Measurements from ENCODE around the gene ZNF221. TPM values are rescaled to one million over a fixed set of nuclear protein-coding genes. Genes with fewer than 3 reads are reported as not detected.

ZNF221 gene
- total and polyA plus RNA-seq, 7 experiments from 2014 or later: 0.65 to 2.0 (median 1.0) TPM

GRCh38 chr19:44002566-44003460 lies 51.8 kb downstream of the ZNF221 start, which contains the start of gene ZNF230:
TSS of gene ZNF230 (plus strand) at chr19:44002957. CDS start at chr19:44007079, 4,122 bp downstream.
- Histone ChIP-seq H3K4me3 (ENCODE audit: low read length) (peak within 1 kb of the TSS; percentile 88), H3K36me3 (ENCODE audit: control insufficient read depth in 2 of 3, insufficient read depth in 3 of 3, low read length in 3 of 3) (peaks cover 0 to 26% (median 5%) of the 10 kb centered on the region in 3 experiments), H3K27ac (ENCODE audit: low read depth, low read length) (peak within 1 kb of the TSS; percentile 80), H3K4me1 (ENCODE audit: control insufficient read depth in 2 of 2, insufficient read depth in 2 of 2, low read length in 2 of 2) (peaks cover 0 to 8% of the 10 kb centered on the region in 2 donors), H3K27me3 (ENCODE audit: control insufficient read depth in 2 of 2, insufficient read depth in 2 of 2, low read length in 2 of 2) (no peaks in the 10 kb centered on the region), H3K9me3 (ENCODE audit: control insufficient read depth in 2 of 3, low read length in 3 of 3) (peaks cover 4 to 29% (median 9%) of the 10 kb centered on the region in 3 experiments)
- H3K4me1 Mint-ChIP-seq: peaks cover 15 to 32% (median 20%) of the 10 kb centered on the region in 7 donors
- intact Hi-C loops (cut with micrococcal nuclease): loop anchor here (1.0 to 2.0 kb wide), 15 partner anchors 19 to 302 kb away; partner anchors contain the start of genes ZNF155 (in 2 of the 2), ZNF222 (in 2 of the 2), ZNF224 (in 2 of the 2) and ZNF225 (in 2 of the 2)
- H3K9me3 Mint-ChIP-seq: peaks cover 18 to 54% (median 40%) of the 10 kb centered on the region in 11 donors
- H3K27ac Mint-ChIP-seq: peak within 1 kb of the TSS; percentile 87 to 98 (median 95)
- POLR2A ChIA-PET: interaction anchor here (0.9 to 1.8 kb wide), 2 partner anchors 21 to 69 kb away, joined by 3 to 7 read pairs; no protein-coding TSS in a partner anchor
- peak; percentile 50 to 85 (median 77) for DNase-seq
- H3K27me3 Mint-ChIP-seq: peaks cover 0 to 2% (median 0%) of the 10 kb centered on the region in 5 donors
- H3K4me3 Mint-ChIP-seq: peak within 1 kb of the TSS; percentile 96 to 100 (median 99)
- ATAC-seq: peak; percentile 99
- CTCF ChIA-PET: no interaction called here
- peaks cover 26 to 41% (median 33%) of the 10 kb centered on the region in 5 donors for H3K36me3 Mint-ChIP-seq

DNA sequence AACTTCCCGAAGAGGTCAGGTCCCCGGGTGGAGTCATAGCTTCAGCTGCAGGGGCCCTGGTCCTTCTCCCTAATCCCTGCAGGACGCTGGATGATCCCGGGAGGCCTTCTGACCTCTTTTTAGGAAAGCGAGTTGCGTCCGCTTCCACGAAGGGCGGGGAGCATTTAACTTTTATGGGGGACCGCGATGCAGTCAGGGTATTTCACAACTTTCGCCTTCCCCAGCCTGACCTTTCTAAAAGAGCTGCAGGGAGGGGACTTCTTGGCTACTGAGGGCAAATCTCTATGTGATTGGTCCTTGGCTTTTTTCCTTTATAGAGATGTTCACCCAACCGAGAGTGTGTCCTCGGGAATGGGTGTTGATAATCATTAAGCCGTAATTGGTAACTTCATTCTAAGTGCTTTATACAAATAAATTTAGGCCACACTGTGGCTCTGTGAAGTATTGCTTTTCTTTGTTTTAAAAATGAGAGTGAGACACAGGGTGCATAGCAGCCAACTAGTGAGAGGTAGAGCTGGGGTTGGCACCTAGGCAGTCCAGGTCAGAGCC lies 52.5 kb downstream of the ZNF221 start:
- POLR2A ChIA-PET: interaction anchor here (1.8 kb wide), 1 partner anchor 20 kb away, joined by 7 read pairs; no protein-coding TSS in a partner anchor
- peaks cover 15 to 54% (median 40%) of the 10 kb centered on the region in 11 donors for H3K9me3 Mint-ChIP-seq

DNA sequence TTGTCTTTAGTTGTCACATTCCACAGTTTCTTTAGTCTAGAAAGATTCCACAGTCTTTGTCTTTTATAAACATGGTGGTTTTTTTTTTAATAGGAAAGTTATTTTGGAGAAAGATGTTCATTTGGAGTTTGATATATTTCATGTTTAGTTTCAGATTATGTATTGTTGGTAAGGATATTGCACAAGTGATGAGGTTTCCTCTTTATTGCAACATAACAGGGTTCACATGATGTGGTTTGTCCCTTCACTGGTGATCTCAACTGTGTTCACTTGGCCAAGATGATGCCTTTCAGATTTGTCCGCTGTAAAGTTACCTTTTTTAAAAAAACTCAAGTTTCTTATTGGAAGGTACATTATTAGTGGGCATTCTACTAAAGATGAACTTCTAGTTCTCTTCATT lies 54.9 kb downstream of the ZNF221 start:
- Mint-ChIP-seq H3K27me3 (peaks cover 0 to 2% (median 0%) of the 10 kb centered on the region in 5 donors), H3K36me3 (peaks cover 47 to 62% (median 56%) of the 10 kb centered on the region in 5 donors), H3K27ac (no peak overlapping the region), H3K9me3 (peaks cover 25 to 71% (median 54%) of the 10 kb centered on the region in 11 donors), H3K4me1 (peaks cover 15 to 32% (median 20%) of the 10 kb centered on the region in 7 donors), H3K4me3 (no peak overlapping the region)
- intact Hi-C loops (cut with micrococcal nuclease): no loop called here
- ChIA-PET CTCF (no interaction called here), POLR2A (no interaction called here)
- H3K27ac ChIP-seq (ENCODE audit: low read depth, low read length): no peak overlapping the region
- H3K4me1 ChIP-seq (ENCODE audit: control insufficient read depth in 2 of 2, insufficient read depth in 2 of 2, low read length in 2 of 2): peaks cover 0 to 8% of the 10 kb centered on the region in 2 donors
- peaks cover 24 to 57% (median 34%) of the 10 kb centered on the region in 3 experiments for H3K36me3 ChIP-seq (ENCODE audit: control insufficient read depth in 2 of 3, insufficient read depth in 3 of 3, low read length in 3 of 3)
- H3K27me3 ChIP-seq (ENCODE audit: control insufficient read depth in 2 of 2, insufficient read depth in 2 of 2, low read length in 2 of 2): no peaks in the 10 kb centered on the region
- H3K4me3 ChIP-seq (ENCODE audit: low read length): no peak overlapping the region
- H3K9me3 ChIP-seq (ENCODE audit: control insufficient read depth in 2 of 3, low read length in 3 of 3): peaks cover 8 to 48% (median 18%) of the 10 kb centered on the region in 3 experiments
- ATAC-seq: no peak
- DNase-seq: no peak

More for the DNA sequence above, 52.5 kb downstream of the ZNF221 start:
- Mint-ChIP-seq H3K4me3 (peak overlapping the region; percentile 96 to 100 (median 99)), H3K36me3 (peaks cover 31 to 43% (median 33%) of the 10 kb centered on the region in 5 donors), H3K4me1 (peaks cover 15 to 32% (median 20%) of the 10 kb centered on the region in 7 donors), H3K27ac (peak overlapping the region; percentile 87 to 98 (median 95)), H3K27me3 (peaks cover 0 to 2% (median 0%) of the 10 kb centered on the region in 5 donors)
- ATAC-seq (peak; percentile 28), DNase-seq (peak in 3 of 9 donors; percentile 14 to 27 (median 17))
- Histone ChIP-seq H3K4me3 (ENCODE audit: low read length) (peak overlapping the region; percentile 88), H3K36me3 (ENCODE audit: control insufficient read depth in 2 of 3, insufficient read depth in 3 of 3, low read length in 3 of 3) (peaks cover under 1 to 32% (median 13%) of the 10 kb centered on the region in 3 experiments), H3K27me3 (ENCODE audit: control insufficient read depth in 2 of 2, insufficient read depth in 2 of 2, low read length in 2 of 2) (no peaks in the 10 kb centered on the region), H3K4me1 (ENCODE audit: control insufficient read depth in 2 of 2, insufficient read depth in 2 of 2, low read length in 2 of 2) (peaks cover 0 to 8% of the 10 kb centered on the region in 2 donors), H3K27ac (ENCODE audit: low read depth, low read length) (peak overlapping the region; percentile 80), H3K9me3 (ENCODE audit: control insufficient read depth in 2 of 3, low read length in 3 of 3) (peaks cover 4 to 30% (median 8%) of the 10 kb centered on the region in 3 experiments)
- intact Hi-C loops (cut with micrococcal nuclease): loop anchor here in 1 of 2 donors (2.0 kb wide), 1 partner anchor 69 kb away; the partner anchor contains the start of gene ZNF284
- CTCF ChIA-PET: no interaction called here

DNA sequence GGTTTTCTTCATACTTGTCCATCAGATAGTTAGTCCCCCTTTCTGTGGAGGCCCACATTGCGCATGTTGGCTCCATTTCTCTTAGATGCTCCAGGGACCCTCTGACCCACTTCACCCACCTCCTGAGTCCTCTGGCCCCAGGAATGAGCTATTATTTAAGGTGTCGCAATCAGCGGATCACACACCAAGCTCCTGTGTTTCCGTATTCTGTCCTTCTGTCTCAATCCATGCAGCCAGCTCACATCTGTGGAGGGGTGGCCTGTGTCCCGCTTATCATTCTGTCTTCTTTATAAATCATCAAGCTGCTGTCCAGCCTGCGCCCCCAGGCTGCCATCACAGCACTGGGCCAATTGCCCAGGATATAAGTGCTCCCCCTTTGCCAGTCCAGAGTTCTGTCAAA lies 56.4 kb downstream of the ZNF221 start:
- Histone ChIP-seq H3K27ac (ENCODE audit: low read depth, low read length) (no peak overlapping the region), H3K36me3 (ENCODE audit: control insufficient read depth in 2 of 3, insufficient read depth in 3 of 3, low read length in 3 of 3) (peaks cover 30 to 69% (median 36%) of the 10 kb centered on the region in 3 experiments), H3K4me1 (ENCODE audit: control insufficient read depth in 2 of 2, insufficient read depth in 2 of 2, low read length in 2 of 2) (peaks cover 0 to 8% of the 10 kb centered on the region in 2 donors), H3K4me3 (ENCODE audit: low read length) (no peak overlapping the region), H3K9me3 (ENCODE audit: control insufficient read depth in 2 of 3, low read length in 3 of 3) (peaks cover 8 to 63% (median 28%) of the 10 kb centered on the region in 3 experiments), H3K27me3 (ENCODE audit: control insufficient read depth in 2 of 2, insufficient read depth in 2 of 2, low read length in 2 of 2) (no peaks in the 10 kb centered on the region)
- ChIA-PET POLR2A (no interaction called here), CTCF (no interaction called here)
- no peak for DNase-seq
- peak overlapping the region in 1 of 10 donors; percentile 42 for H3K4me3 Mint-ChIP-seq
- H3K36me3 Mint-ChIP-seq: peaks cover 55 to 70% (median 66%) of the 10 kb centered on the region in 5 donors
- intact Hi-C loops (cut with micrococcal nuclease): no loop called here
- no peaks in the 10 kb centered on the region for H3K27me3 Mint-ChIP-seq
- H3K4me1 Mint-ChIP-seq: peaks cover 9 to 25% (median 13%) of the 10 kb centered on the region in 7 donors
- no peak for ATAC-seq
- no peak overlapping the region for H3K27ac Mint-ChIP-seq
- peaks cover 32 to 85% (median 60%) of the 10 kb centered on the region in 11 donors for H3K9me3 Mint-ChIP-seq

DNA sequence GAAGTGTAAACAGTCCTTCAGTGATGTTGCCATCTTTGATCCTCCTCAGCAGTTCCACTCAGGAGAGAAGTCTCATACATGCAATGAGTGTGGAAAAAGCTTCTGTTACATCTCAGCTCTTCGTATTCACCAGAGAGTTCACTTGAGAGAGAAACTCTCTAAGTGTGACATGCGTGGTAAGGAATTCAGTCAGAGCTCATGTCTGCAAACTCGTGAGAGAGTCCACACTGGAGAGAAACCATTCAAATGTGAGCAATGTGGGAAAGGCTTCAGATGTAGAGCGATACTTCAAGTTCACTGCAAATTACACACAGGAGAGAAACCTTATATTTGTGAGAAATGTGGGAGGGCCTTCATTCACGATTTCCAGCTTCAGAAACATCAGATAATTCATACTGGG lies 59.4 kb downstream of the ZNF221 start:
- Mint-ChIP-seq H3K4me1 (peaks cover 0 to 10% (median 4%) of the 10 kb centered on the region in 7 donors), H3K27ac (no peak overlapping the region), H3K4me3 (no peak overlapping the region), H3K36me3 (peaks cover 58 to 83% (median 75%) of the 10 kb centered on the region in 5 donors), H3K27me3 (no peaks in the 10 kb centered on the region), H3K9me3 (peaks cover 39 to 98% (median 76%) of the 10 kb centered on the region in 11 donors)
- ATAC-seq: no peak
- H3K27ac ChIP-seq (ENCODE audit: low read depth, low read length): no peak overlapping the region
- intact Hi-C loops (cut with micrococcal nuclease): no loop called here
- CTCF ChIA-PET: no interaction called here
- no peaks in the 10 kb centered on the region for H3K4me1 ChIP-seq (ENCODE audit: control insufficient read depth in 2 of 2, insufficient read depth in 2 of 2, low read length in 2 of 2)
- H3K36me3 ChIP-seq (ENCODE audit: control insufficient read depth in 2 of 3, insufficient read depth in 3 of 3, low read length in 3 of 3): peaks cover 30 to 61% (median 36%) of the 10 kb centered on the region in 3 experiments
- no peak for DNase-seq
- H3K27me3 ChIP-seq (ENCODE audit: control insufficient read depth in 2 of 2, insufficient read depth in 2 of 2, low read length in 2 of 2): no peaks in the 10 kb centered on the region
- no peak overlapping the region for H3K4me3 ChIP-seq (ENCODE audit: low read length)
- POLR2A ChIA-PET: no interaction called here
- H3K9me3 ChIP-seq (ENCODE audit: control insufficient read depth in 2 of 3, low read length in 3 of 3): peaks cover 8 to 87% (median 28%) of the 10 kb centered on the region in 3 experiments
